NT2/D1 (cell line): ENCODE data around the gene KRT76.

Experiments
- SUZ12 ChIP-seq: IDR thresholded peaks from 2 replicates; pipeline ENCODE4 v1.6.1; 2011; ENCODE audit not compliant: insufficient read length, insufficient read depth; ENCODE audit errors: extremely low read depth
- YY1 ChIP-seq: IDR thresholded peaks from 2 replicates; pipeline ENCODE4 v1.6.1; 2011; ENCODE audit not compliant: insufficient read length, insufficient read depth

GRCh38 chr12:52735816-52736632 is 41.1 kb downstream of the KRT76 start:
- TF ChIP-seq YY1 (no peak), SUZ12 (no peak)
